Stimulated activated CD4-positive, alpha-beta T cell treated with anti-CD3 and anti-CD28 coated beads, Interleukin-4, amount 100 ng/mL, for 24 hours (primary cell): ENCODE measurements around the gene SST.

ENCODE experiments used
- DNase-seq: peaks from one replicate; pipeline ENCODE4 v3.0.0-alpha.2; 2020

The SST gene

DNA sequence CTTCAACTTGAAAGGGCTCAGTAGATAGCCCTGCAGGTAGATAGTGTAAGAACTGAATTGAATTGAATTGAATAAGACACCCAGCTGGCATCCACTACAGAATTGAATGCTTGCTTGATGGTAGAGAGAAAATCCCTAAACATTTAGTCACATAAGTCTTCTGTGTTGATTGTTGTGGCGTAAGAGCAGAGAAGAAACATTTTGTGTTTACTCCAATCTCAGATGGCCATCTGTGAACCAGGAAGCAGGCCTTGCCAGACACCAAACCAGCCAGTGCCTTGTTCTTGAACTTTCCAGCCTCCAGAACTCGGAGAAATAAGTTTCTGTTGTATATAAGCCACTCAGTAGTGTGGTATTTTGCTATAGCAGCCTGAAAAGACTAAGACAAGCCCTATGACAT is 43.6 kb downstream of the SST start:
- no peak for DNase-seq

DNA sequence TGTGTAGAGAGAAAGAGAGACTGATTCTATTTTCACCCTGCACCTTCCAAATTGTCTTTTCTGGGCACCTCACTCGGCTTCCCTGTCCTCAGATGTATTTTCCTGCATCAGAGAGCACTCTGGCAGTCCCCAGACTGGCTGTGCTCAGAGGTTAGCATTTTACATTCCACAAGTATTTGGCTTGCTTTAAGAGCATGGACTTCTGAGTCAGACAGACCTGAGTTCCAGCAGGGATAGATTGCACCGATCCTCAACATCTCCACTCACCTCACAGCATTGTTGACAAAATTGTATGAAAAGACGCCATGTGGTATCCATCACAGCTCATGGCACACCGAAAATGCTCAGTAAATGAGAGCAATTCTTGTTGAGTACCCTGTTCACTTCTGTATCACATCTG is 45.6 kb downstream of the SST start:
- no peak for DNase-seq

- no peak for DNase-seq
Measured at GRCh38 chr3:187623285-187623814, 46.8 kb downstream of the SST start.

GRCh38 chr3:187621881-187622280 is 48.3 kb downstream of the SST start:
- no peak for DNase-seq

DNA sequence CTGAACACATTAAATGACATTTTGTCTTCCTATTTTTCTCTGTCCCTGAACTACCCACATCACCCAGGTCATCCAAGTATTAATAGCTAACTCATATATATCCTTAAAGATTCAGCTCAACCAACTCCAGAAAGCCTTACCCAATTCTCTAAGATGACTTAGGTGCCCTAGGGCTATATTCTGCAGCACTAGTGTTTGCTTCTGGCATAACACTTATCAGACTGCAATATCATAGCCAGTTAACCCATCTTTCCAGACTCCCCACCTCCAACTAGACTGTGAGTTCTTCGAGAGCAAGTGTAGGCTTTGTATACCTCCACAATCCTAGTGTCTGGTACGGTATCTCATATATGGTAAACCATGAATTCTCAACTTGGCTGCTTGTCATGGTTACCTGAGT is 50.7 kb downstream of the SST start:
- no peak for DNase-seq
